HepG2 (cell line): ENCODE results near the gene ENTPD6. TPM values are rescaled to one million over a fixed set of nuclear protein-coding genes. Genes with fewer than 3 reads are reported as not detected.

Experiments
- CEBPZ ChIP-seq: IDR thresholded peaks from 2 replicates; pipeline ENCODE4 v1.6.1; 2012; ENCODE audit warnings: low read length, improper control_type of control experiment
- CHD4 ChIP-seq: fragments of 200-600 bp; sonication (generic); IDR thresholded peaks from 2 replicates; pipeline ENCODE4 v1.7.0; 2017; ENCODE audit warnings: mild to moderate bottlenecking, low read length, borderline replicate concordance
- ELF1 ChIP-seq: sonication (generic); formaldehyde crosslinking; IDR thresholded peaks from 2 replicates; pipeline ENCODE4 v1.4.0; 2020; ENCODE audit warnings: missing genetic modification reagents
- FOXJ3 ChIP-seq: sonication (generic); formaldehyde crosslinking; IDR thresholded peaks from 2 replicates; pipeline ENCODE4 v1.4.0; 2020; ENCODE audit warnings: missing genetic modification reagents, mild to moderate bottlenecking, borderline replicate concordance
- IRF2 ChIP-seq: IDR thresholded peaks from 2 replicates; pipeline ENCODE4 v1.6.1; 2018; ENCODE audit warnings: missing genetic modification reagents, missing compliant biosample characterization
- PRDM4 ChIP-seq: sonication (generic); formaldehyde crosslinking; IDR thresholded peaks from 2 replicates; pipeline ENCODE4 v1.9.0; 2021; ENCODE audit warnings: missing genetic modification reagents, borderline replicate concordance
- RAD21 ChIP-seq: fragments of 450-650 bp; formaldehyde crosslinking; IDR thresholded peaks from 2 replicates; pipeline ENCODE4 v1.5.0; 2020; ENCODE audit warnings: mild to moderate bottlenecking
- SAP130 ChIP-seq: IDR thresholded peaks from 2 replicates; pipeline ENCODE4 v1.6.1; 2016; ENCODE audit warnings: low read depth
- SSRP1 ChIP-seq: IDR thresholded peaks from 2 replicates; pipeline ENCODE4 v1.6.1; 2016; ENCODE audit warnings: control low read depth
- SYNCRIP ChIP-seq: fragments of 200-400 bp; formaldehyde crosslinking; IDR thresholded peaks from 2 replicates; pipeline ENCODE4 v1.6.1; 2018; ENCODE audit warnings: mild to moderate bottlenecking, low read depth, low read length; ENCODE audit not compliant: insufficient read depth
- TGIF2 ChIP-seq: IDR thresholded peaks from 2 replicates; pipeline ENCODE4 v1.6.1; 2016; ENCODE audit warnings: control low read depth, missing compliant biosample characterization
- WIZ ChIP-seq: sonication (generic); formaldehyde crosslinking; IDR thresholded peaks from 2 replicates; pipeline ENCODE4 v1.5.1; 2020; ENCODE audit warnings: mild to moderate bottlenecking, missing genetic modification reagents
- YEATS2 ChIP-seq: sonication (generic); formaldehyde crosslinking; IDR thresholded peaks from 2 replicates; pipeline ENCODE4 v1.4.0; 2020; ENCODE audit warnings: missing genetic modification reagents, borderline replicate concordance
- YEATS4 ChIP-seq: sonication (generic); formaldehyde crosslinking; IDR thresholded peaks from 2 replicates; pipeline ENCODE4 v1.4.0; 2020; ENCODE audit warnings: missing genetic modification reagents, borderline replicate concordance
- ZBTB20 ChIP-seq: sonication (generic); formaldehyde crosslinking; IDR thresholded peaks from 2 replicates; pipeline ENCODE4 v1.8.1; 2023; ENCODE audit warnings: missing genetic modification reagents, low read depth, mild to moderate bottlenecking, borderline replicate concordance
- ZFP36L1 ChIP-seq: sonication (generic); formaldehyde crosslinking; IDR thresholded peaks from 2 replicates; pipeline ENCODE4 v1.8.0; 2022; ENCODE audit warnings: mild to moderate bottlenecking, missing genetic modification reagents, moderate library complexity
- ZKSCAN5 ChIP-seq: sonication (generic); formaldehyde crosslinking; IDR thresholded peaks from 2 replicates; pipeline ENCODE4 v1.5.1; 2020; ENCODE audit warnings: mild to moderate bottlenecking, missing genetic modification reagents
- ZMYM2 ChIP-seq: sonication (generic); formaldehyde crosslinking; IDR thresholded peaks from 2 replicates; pipeline ENCODE4 v1.8.0; 2022; ENCODE audit warnings: mild to moderate bottlenecking, missing genetic modification reagents
- ZNF17 ChIP-seq: sonication (generic); formaldehyde crosslinking; IDR thresholded peaks from 2 replicates; pipeline ENCODE4 v1.5.0; 2020; ENCODE audit warnings: mild to moderate bottlenecking, missing genetic modification reagents
- ZNF225 ChIP-seq: sonication (generic); formaldehyde crosslinking; IDR thresholded peaks from 2 replicates; pipeline ENCODE4 v1.4.0; 2020; ENCODE audit warnings: mild to moderate bottlenecking, missing genetic modification reagents
- ZNF326 ChIP-seq: sonication (generic); formaldehyde crosslinking; IDR thresholded peaks from 2 replicates; pipeline ENCODE4 v1.4.0; 2020; ENCODE audit warnings: missing genetic modification reagents, borderline replicate concordance
- ZNF616 ChIP-seq: sonication (generic); formaldehyde crosslinking; IDR thresholded peaks from 2 replicates; pipeline ENCODE4 v1.5.0; 2020; ENCODE audit warnings: low read depth, mild to moderate bottlenecking, missing genetic modification reagents
- ZNF709 ChIP-seq: sonication (generic); formaldehyde crosslinking; IDR thresholded peaks from 2 replicates; pipeline ENCODE4 v1.5.0; 2020; ENCODE audit warnings: mild to moderate bottlenecking, missing genetic modification reagents
- ZNF780A ChIP-seq: sonication (generic); formaldehyde crosslinking; IDR thresholded peaks from 2 replicates; pipeline ENCODE4 v1.8.0; 2022; ENCODE audit warnings: mild to moderate bottlenecking, missing genetic modification reagents, moderate library complexity
- polyA plus RNA-seq, 8 experiments: library from polyadenylated mRNA; depleted of rRNA in 3 of 8; stranded (reverse) in 7 of 8; unstranded in 1 of 8; fragments of >200 nt; fragmentation: Illumina TruSeq in 4 of 8; extraction: Trizol in 4 of 8; gene quantifications; 2 replicates each; pipeline versions ENCODE4 v1.2.1 to v1.2.3, GENCODE V29; 2011 to 2016; ENCODE audit warnings: low read depth in 4 of 8, missing spikeins in 1 of 8, mixed read lengths in 1 of 8; ENCODE audit not compliant: insufficient read depth in 1 of 8
- total RNA-seq, 5 experiments: library from RNA; depleted of rRNA; stranded (reverse); fragments of >200 nt; fragmentation: Illumina TruSeq; extraction: Trizol; gene quantifications; 2 replicates each; pipeline ENCODE4 v1.2.3, GENCODE V29; 2016; ENCODE audit warnings: low read depth in 1 of 5

ENTPD6 gene
- total and polyA plus RNA-seq, 2 of the 13 experiments (the other 11 are each of a cell fraction or from before 2014, with no cell fraction given), result 164 to 172 TPM

- TF ChIP-seq CEBPZ, result no peak
- no peak for TF ChIP-seq ZNF326 (CRISPR knock-in tag)
- no peak for TF ChIP-seq CHD4
- no peak for TF ChIP-seq WIZ (CRISPR knock-in tag)
- TF ChIP-seq ZNF17 (CRISPR knock-in tag), result no peak
- 0 out of 2 replicates have a peak, but pooled peaks have one; percentile 45 for TF ChIP-seq TGIF2 (CRISPR knock-in tag)
- TF ChIP-seq SSRP1 (CRISPR knock-in tag), result 0 out of 2 replicates have a peak, but pooled peaks have one; percentile 50
- no peak for TF ChIP-seq ZNF709 (CRISPR knock-in tag)
- TF ChIP-seq ZNF225 (CRISPR knock-in tag), result no peak
- TF ChIP-seq RAD21 (CRISPR knock-in tag), result peak; percentile 97
- TF ChIP-seq YEATS2 (CRISPR knock-in tag), result no peak
- no peak for TF ChIP-seq ZMYM2 (CRISPR knock-in tag)
- TF ChIP-seq FOXJ3 (CRISPR knock-in tag), result no peak
- no peak for TF ChIP-seq SYNCRIP
- no peak for TF ChIP-seq ELF1 (CRISPR knock-in tag)
- TF ChIP-seq SAP130, result peak; percentile 52; the same call in 1 of the 2 replicates
- TF ChIP-seq ZNF780A (CRISPR knock-in tag), result no peak
- 0 out of 2 replicates have a peak, but pooled peaks have one; percentile 57 for TF ChIP-seq ZFP36L1 (CRISPR knock-in tag)
- no peak for TF ChIP-seq YEATS4
- 0 out of 2 replicates have a peak, but pooled peaks have one; percentile 47 for TF ChIP-seq IRF2 (CRISPR knock-in tag)
- no peak for TF ChIP-seq ZKSCAN5 (CRISPR knock-in tag)
- no peak for TF ChIP-seq ZNF616 (CRISPR knock-in tag)
- no peak for TF ChIP-seq ZBTB20 (CRISPR knock-in tag)
- TF ChIP-seq PRDM4 (CRISPR knock-in tag), result no peak
These were observed 16.7 kb upstream of the ENTPD6 start (continued) for GRCh38 chr20:25178563-25179438.
